HL-60/S4 (cell line): ENCODE data around the gene BAK1.

ENCODE experiments used
- in situ Hi-C: fragments of 300-500 bp; cut with MboI; formaldehyde crosslinking; loops from 2 replicates; pipeline ENCODE4 v1.14.3; 2022; ENCODE audit warnings: low sequenced_read_pairs

BAK1 gene

GRCh38 chr6:33579828-33580714, at the start of gene BAK1:
BAK1 (minus strand) TSS chr6:33580276; CDS start chr6:33577604, 2,672 bp downstream.
- in situ Hi-C loops = loop anchor here (10.0 kb wide), 1 partner anchor 125 kb away; no protein-coding TSS in a partner anchor

GRCh38 chr6:33628401-33628964, 48.4 kb upstream of the BAK1 start:
- in situ Hi-C loops = no loop called here

GRCh38 chr6:33627876-33628275, 47.8 kb upstream of the BAK1 start:
- in situ Hi-C loops = no loop called here

- in situ Hi-C loops = no loop called here
Observed at GRCh38 chr6:33624856-33625255, 44.8 kb upstream of the BAK1 start.

- in situ Hi-C loops = no loop called here
Observed at GRCh38 chr6:33623895-33624381, 43.9 kb upstream of the BAK1 start.

GRCh38 chr6:33622456-33623431, 42.7 kb upstream of the BAK1 start:
- in situ Hi-C loops = no loop called here

GRCh38 chr6:33621711-33622388, 41.8 kb upstream of the BAK1 start:
- in situ Hi-C loops = no loop called here

GRCh38 chr6:33620856-33621710, 41.0 kb upstream of the BAK1 start, which contains the start of gene ITPR3:
ITPR3 (plus strand) TSS chr6:33621322; CDS start chr6:33621603, 281 bp downstream.
- in situ Hi-C loops = no loop called here

- in situ Hi-C loops = no loop called here
Observed at GRCh38 chr6:33620158-33620855, 40.2 kb upstream of the BAK1 start.

GRCh38 chr6:33619166-33619840, 39.2 kb upstream of the BAK1 start:
- in situ Hi-C loops = no loop called here

- in situ Hi-C loops = no loop called here
Observed at GRCh38 chr6:33616913-33617312, 36.8 kb upstream of the BAK1 start.

GRCh38 chr6:33616113-33616512, 36.0 kb upstream of the BAK1 start:
- in situ Hi-C loops = no loop called here

GRCh38 chr6:33613795-33614168, 33.7 kb upstream of the BAK1 start:
- in situ Hi-C loops = no loop called here

- in situ Hi-C loops = no loop called here
Observed at GRCh38 chr6:33613146-33613794, 33.2 kb upstream of the BAK1 start.

GRCh38 chr6:33610779-33611732, 31.0 kb upstream of the BAK1 start:
- in situ Hi-C loops = no loop called here

GRCh38 chr6:33610067-33610466, 30.0 kb upstream of the BAK1 start:
- in situ Hi-C loops = no loop called here

GRCh38 chr6:33609528-33609927, 29.5 kb upstream of the BAK1 start:
- in situ Hi-C loops = no loop called here
